NCI-H226 (cell line): Measurements from ENCODE around the gene KIRREL3.
A peak's percentile ranks its signal among the peaks of the same experiment; 100 is the strongest.
"Not testable (repeated sequence)": the region's sequence is repeated elsewhere in the genome, so short reads cannot be mapped to it uniquely, and the experiment has no call there.

Source experiments
- DNase-seq: peaks from one replicate; pipeline ENCODE4 v3.0.0-alpha.2; 2015

Gene KIRREL3

DNA sequence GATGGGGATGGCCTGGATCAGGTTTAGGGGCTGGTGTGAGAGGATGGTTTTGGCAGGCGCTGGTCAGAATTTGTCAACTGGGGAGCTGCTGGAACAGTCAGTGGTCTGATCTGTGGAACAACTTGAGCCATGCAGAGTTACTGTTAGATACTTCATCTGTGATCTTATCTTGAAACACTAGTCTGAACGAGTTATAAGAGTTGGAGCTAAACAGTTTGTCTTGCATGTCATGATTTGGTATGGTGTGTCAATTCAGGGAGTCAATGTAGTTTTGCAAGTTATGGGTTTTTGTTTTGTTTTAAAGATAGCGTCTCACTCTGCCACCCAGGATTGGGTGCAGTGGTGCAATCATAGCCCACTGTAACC lies 591.0 kb downstream of the KIRREL3 start:
- DNase-seq = no peak

DNA sequence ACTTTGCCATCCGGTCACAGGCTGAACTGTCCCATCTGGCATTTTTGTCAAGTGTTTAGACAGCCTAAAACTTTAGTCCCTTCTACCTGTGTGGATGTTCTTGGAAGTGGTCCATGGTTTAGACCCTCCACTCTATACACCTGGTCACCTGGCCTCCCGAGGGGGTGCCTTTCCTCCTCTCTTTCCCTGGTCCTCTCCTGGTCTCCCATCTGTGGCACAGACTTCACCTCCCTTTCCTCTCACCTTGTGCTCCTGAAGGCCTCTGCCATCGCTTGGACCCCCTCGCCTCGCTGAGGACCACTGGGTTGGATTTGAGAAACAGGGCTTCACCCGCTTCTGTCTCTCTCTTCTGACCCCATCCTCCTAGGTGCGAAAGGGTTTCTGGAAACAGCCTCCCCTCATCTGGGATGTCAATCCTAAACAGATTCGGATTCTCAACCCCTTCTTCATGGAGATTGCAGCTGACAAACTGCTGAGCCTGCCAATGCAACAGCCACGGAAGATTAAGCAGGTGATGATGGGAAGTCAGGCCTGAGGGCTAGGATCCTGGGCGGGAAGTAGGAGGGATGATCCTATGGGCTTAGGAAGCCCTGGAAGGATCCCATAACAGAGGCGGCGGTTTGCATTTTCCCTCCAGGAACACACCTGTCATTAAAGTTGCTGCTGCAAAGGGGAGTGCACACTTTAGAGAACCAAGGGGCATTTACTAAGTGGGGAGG lies 591.5 kb downstream of the KIRREL3 start:
- no peak for DNase-seq

- no peak for DNase-seq
Observed at GRCh38 chr11:126408496-126408895, 592.1 kb downstream of the KIRREL3 start.

DNA sequence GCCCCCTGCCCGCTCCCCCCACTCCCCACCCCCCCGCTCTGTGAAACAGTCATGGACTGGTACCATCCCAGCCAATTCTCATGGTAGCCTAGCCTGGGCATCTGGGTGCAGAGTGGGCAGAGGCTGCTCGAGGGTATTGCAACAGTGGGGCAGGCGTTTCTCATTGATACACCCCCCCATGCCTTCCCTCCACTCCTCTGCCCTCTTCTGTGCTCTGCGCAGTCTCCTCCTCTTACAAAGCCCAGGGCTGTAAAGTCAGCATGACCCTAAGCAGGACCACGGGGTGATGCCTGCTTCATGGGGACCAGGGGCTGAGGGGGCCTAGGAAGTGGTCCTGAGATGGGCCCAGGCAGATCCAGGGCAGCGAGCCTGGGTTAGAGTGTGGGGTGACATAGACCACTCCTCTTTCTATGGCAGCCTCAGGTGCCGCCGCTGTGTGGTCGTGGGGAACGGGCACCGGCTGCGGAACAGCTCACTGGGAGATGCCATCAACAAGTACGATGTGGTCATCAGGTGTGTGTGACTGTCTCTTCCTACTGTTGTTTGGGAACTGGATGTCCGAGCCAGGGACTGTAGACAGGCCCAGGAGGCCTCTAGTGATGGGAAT lies 592.8 kb downstream of the KIRREL3 start:
- no peak for DNase-seq

DNA sequence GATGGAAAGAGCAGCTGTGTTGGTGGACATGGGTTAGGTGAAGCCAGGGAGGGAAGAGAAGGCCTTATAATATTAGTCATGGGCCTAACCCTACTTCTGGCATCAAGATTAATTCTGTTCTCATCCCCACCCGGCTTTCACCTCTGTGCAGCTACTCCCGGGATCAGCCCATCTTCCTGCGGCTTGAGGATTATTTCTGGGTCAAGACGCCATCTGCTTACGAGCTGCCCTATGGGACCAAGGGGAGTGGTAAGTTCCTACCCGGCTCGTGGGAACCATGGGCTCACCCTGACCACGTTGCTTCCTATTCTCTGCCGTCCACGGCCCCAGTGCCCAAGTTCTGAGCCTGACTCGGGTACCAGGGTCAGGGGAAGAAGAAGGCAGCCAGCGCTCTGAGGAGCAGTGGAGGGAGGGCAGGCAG lies 593.5 kb downstream of the KIRREL3 start:
- DNase-seq = no peak

GRCh38 chr11:126406368-126406767 lies 594.2 kb downstream of the KIRREL3 start:
- DNase-seq = no peak

GRCh38 chr11:126405906-126406305 lies 594.7 kb downstream of the KIRREL3 start:
- DNase-seq = peak; percentile 33

DNA sequence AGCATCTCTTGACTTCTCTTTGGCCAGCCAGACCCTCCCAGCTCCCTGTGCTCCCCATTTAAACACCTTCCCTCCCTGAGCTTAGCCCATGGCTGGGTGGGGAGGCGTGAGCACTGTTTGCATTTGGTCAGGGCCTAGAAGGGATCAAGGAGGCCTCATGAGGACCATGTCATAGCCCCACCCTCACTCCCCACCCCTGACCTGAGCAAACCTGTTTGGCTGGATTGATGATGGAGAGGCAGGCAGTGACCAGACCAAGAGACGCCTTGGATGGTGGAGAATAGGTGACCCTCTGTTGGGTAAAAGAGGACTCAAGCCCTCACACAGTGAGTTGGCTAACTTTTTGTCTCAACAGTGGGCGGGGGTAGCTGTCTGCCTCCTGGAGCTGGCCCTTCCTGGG lies 595.2 kb downstream of the KIRREL3 start:
- no peak for DNase-seq

- peak; percentile 38 for DNase-seq
Observed at GRCh38 chr11:126404367-126404766, 596.2 kb downstream of the KIRREL3 start.

GRCh38 chr11:126403658-126404057 lies 596.9 kb downstream of the KIRREL3 start:
- no peak for DNase-seq

GRCh38 chr11:126403022-126403581 lies 597.5 kb downstream of the KIRREL3 start:
- peak; percentile 89 for DNase-seq

DNA sequence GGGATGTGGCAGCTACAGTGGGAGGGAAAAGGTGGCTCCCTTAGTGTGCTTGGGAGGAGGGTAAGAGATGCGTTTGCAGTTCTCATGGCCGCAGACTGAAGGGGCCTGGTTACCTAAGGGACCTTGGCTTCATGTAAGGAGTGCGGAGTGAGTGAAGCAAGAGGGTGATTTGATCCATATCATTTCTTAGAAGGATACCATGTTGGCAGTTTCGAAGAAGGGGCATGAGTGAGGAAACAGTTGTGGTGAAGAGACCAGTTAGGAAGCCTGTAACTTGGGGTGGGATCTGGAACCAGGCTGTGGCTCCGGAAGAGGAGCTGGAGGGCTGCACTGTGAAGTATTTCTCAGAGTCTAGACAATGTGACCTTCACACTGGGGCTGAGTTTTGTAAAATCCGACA lies 600.1 kb downstream of the KIRREL3 start:
- DNase-seq = no peak

DNA sequence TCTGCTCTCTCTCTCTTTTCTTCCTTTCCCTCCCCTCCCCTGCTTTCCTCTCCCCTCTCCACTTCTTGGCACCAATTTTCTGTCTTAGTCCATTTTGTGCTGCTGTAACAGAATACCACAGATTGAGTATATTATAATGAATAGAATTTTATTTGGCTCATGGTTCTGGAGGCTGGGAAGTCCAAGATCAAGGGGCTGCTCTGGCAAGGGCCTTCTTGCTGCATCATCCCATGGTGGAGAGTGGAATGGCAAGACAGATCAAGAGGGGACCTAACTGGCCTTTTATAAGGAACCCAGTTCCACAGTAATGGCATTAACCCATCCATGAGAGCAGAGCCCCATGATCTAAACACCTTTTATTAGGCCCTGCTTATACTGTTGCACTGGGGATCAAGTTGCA lies 600.6 kb downstream of the KIRREL3 start:
- DNase-seq = no peak

DNA sequence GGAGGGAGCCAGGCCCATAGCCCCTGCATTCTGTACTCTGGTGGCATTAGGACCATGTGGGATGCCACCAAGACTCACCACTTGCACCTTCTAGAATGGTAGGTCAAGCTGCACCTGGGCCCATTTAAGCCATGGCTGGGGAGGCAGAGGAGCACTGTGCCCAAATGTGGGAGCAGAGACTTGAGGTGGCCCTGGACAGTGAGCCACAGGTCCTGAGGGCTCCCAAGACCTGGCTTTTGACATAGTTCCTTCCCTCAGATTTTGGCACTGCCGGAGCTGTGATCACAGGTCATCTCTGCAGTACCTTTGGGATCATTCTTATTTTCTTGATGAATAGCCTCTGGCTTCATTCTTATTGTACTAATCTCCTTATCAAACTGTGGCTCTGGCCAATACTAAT lies 601.8 kb downstream of the KIRREL3 start:
- DNase-seq = no peak

DNA sequence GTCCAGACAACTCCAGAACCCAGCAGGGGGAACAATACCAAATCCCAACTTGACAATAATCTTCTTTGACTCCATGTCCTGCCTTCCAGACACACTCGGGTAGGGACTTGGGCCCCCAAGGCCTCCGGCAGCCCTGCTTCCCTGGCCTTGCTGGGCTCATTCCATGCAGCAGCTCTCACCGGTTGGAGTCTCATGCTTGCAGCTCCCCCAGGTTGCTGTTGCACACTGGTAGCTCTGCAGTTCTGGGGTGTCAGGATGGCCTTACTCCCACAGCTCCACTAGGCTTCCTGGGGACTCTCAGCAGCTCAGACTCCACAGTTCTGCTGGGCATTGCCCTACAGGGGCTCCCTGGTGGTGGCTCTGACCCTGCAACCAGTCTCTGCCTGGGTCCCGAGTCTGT lies 602.3 kb downstream of the KIRREL3 start:
- no peak for DNase-seq

- DNase-seq = no peak
Observed at GRCh38 chr11:126396965-126397364, 603.6 kb downstream of the KIRREL3 start.

DNA sequence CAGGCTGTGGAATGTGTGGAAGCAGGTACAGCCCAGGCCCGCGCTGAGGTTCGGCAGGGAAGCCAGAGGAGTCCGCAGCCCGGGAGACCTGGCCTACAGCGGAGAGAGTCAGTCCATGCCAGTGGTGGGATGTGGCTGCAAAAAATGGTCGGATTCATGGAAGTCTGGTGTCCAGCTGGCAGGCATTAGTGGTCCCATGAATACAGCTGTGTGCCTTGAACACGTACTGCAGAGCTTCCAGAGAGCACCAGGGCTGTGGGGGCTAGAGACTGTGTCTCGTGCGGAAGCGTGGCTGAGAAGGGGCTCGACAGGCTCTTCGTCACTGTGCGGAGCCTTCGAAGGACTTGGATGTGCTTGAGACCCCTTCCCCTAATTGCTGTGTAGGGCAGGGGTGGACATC lies 604.3 kb downstream of the KIRREL3 start:
- DNase-seq = not testable (repeated sequence)

DNA sequence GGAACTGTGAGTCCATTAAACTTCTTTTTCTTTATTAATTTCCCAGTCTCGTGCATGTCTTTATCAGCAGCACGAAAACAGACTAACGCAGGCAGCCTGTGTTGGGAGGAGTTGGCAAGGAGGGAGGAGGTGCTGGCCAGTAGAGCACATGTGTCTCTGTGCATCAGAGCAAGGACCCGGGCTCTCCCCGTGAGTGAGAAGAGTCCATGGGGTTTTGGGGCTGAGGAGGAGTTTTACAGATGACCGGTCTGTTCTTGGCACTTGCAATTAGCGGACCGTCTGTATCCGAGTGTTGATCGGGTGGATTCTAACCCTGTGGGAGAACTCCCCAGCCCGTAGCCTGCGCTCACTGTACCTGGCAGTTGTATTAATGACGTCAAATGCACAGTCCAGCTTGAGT lies 604.8 kb downstream of the KIRREL3 start:
- DNase-seq = not testable (repeated sequence)

- peak; percentile 78 for DNase-seq
Observed at GRCh38 chr11:126394634-126395072, 605.9 kb downstream of the KIRREL3 start.

- DNase-seq = no peak
Observed at GRCh38 chr11:126394036-126394435, 606.5 kb downstream of the KIRREL3 start.

- DNase-seq = no peak
Observed at GRCh38 chr11:126393143-126393542, 607.4 kb downstream of the KIRREL3 start.

- DNase-seq = no peak
Observed at GRCh38 chr11:126392633-126393013, 607.9 kb downstream of the KIRREL3 start.

DNA sequence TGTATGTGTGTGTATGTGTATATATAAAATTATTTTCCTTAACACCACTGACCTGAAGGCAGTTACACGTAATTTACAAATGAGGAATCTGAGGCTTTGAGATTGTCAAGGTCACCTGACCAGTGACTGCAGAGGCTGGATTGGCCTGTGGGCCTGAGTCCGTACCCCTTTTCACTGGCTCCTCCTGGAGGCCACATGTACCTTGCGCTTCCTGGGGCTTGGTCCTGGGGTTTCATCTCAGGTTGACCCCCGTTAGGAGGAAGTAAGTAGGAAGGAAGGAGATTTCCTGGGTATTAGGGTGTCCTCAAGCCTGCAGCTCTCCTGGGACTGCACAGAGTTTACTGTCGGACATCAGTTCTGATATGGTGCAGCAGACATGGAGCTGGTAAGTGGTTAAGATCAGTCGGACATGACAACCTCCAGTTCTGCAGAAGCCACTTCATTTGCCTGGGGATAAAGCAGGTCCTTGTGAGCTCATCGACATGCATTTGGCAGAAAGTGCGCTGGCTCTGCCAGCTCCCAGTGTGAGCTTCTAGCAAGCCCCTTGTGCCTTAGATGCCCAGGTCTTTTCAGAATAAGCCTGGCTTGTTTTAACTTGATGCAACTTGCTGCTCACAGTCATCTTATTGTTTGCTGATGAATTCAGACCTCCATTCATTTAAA lies 608.5 kb downstream of the KIRREL3 start:
- DNase-seq = no peak
